PFSK-1 (cell line): ENCODE measurements around the gene SERP2.

Experiments used
- FOXP2 ChIP-seq: optimal IDR thresholded peaks from 2 replicates; pipeline ENCODE3; 2011; ENCODE audit warnings: borderline replicate concordance, control low read depth, inconsistent platforms; ENCODE audit not compliant: insufficient read depth; ENCODE audit errors: extremely low read length, extremely low read depth
- POLR2AphosphoS5 ChIP-seq: IDR thresholded peaks from 2 replicates; pipeline ENCODE4 v1.6.1; 2012; ENCODE audit warnings: low read depth, mild to moderate bottlenecking, control low read depth, low read length, moderate library complexity
- REST ChIP-seq, 2 experiments: IDR thresholded peaks; 2 replicates each; pipeline versions ENCODE4 v1.6.1 to v1.8.0; 2011 to 2012; ENCODE audit warnings: low read depth in 2 of 2, low read length in 2 of 2, control low read depth in 1 of 2, inconsistent platforms in 1 of 2, mild to moderate bottlenecking in 1 of 2, moderate library complexity in 1 of 2; ENCODE audit not compliant: insufficient read depth in 1 of 2
- SIN3A ChIP-seq: IDR thresholded peaks from 2 replicates; pipeline ENCODE4 v1.6.1; 2012; ENCODE audit warnings: mild to moderate bottlenecking, low read length, moderate library complexity, borderline replicate concordance; ENCODE audit not compliant: insufficient read depth
- TAF1 ChIP-seq: IDR thresholded peaks from 2 replicates; pipeline ENCODE4 v1.6.1; 2012; ENCODE audit warnings: low read length, control low read depth, borderline replicate concordance; ENCODE audit not compliant: insufficient read depth

Gene SERP2

GRCh38 chr13:44382635-44383145 lies 9.1 kb downstream of the SERP2 start:
- TF ChIP-seq REST (IDR thresholded peaks at IDR 0.05; ENCODE audit: insufficient read depth in 1 of 2, low read depth in 2 of 2, low read length in 2 of 2) (no peak), TAF1 (no peak), FOXP2 (no peak), SIN3A (no peak), POLR2AphosphoS5 (no peak)

DNA sequence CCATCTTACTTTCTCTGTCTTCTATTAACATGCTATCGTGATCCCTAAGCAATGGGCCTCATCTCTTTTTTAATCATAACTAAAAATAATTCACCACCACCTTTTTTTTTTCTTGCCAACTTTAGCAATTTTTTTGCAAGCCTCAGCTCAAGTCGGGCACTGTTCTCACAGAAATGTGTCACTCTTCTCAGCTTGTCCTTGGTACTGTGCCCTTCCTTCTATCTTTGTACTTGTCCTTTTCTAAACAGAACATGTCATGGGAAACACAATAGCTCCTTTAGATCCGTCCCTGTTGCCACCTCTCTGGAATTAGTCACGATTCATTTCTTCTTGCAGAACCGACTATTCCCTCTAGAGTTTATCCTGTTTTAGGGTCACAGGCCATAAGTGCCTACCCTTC lies 10.3 kb downstream of the SERP2 start:
- TF ChIP-seq POLR2AphosphoS5 (no peak), REST (IDR thresholded peaks at IDR 0.05; ENCODE audit: insufficient read depth in 1 of 2, low read depth in 2 of 2, low read length in 2 of 2) (no peak), SIN3A (no peak), TAF1 (no peak), FOXP2 (no peak)

DNA sequence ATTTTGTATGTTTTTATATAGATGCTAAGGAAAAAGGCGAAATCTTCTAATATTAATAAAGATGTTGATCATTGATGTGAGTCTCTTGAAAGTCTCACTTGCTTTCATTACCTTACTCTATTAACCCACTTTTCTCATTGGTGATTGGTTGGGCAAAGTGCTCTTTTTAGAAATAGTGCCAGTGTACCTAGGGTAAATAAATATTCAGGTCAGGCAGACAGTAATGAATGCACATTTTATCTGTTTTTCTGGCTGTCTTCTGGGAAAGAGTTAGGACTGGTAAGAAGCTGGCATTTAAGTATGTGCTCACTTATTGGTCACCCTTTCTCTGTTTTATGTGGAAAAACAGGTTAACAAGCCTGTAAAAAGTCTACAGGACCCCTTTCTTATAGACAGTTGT lies 11.2 kb downstream of the SERP2 start:
- no peak for TF ChIP-seq SIN3A
- no peak for TF ChIP-seq TAF1
- TF ChIP-seq REST (IDR thresholded peaks at IDR 0.05; ENCODE audit: insufficient read depth in 1 of 2, low read depth in 2 of 2, low read length in 2 of 2) = no peak
- no peak for TF ChIP-seq POLR2AphosphoS5
- TF ChIP-seq FOXP2 = no peak

DNA sequence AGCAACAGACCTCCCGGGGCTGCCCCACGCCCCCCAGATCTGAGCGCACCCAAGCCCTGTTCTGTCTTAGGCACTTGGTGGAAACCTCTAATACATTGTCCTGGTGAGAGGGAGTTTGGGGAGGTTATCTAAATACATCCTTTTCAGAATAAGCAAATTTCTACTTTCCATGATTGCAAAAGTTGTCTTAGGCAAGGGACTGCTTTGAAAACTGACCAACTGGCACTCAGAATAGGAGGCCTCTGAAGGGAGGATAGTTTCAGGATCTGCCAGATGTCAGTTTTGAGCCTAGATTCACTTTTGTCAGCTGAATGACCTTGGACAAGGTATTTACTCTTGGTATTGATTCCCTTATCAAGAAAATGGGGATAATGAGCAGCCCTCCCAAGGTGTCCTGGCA lies 11.8 kb downstream of the SERP2 start:
- no peak for TF ChIP-seq TAF1
- TF ChIP-seq SIN3A = no peak
- no peak for TF ChIP-seq POLR2AphosphoS5
- TF ChIP-seq FOXP2 = no peak
- TF ChIP-seq REST (IDR thresholded peaks at IDR 0.05; ENCODE audit: insufficient read depth in 1 of 2, low read depth in 2 of 2, low read length in 2 of 2) = no peak

DNA sequence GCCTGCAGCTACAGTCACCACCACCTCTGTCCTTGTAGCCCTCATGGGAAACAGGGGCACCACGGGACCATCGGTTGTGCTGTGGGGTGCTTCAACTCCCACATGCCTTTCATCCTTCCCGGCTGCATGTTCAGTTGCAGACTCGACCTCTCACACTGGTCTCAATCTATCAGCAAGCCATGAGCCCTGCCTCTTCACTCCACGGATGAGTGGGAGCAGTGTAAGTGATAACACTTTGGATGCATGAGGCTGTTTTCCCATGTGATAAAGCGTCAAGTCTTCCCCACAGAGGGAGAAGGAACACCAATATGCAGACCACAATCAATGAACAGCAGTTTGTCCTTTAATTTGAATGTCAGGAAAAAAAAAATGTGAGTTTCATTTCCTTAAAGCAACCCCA lies 12.2 kb downstream of the SERP2 start:
- no peak for TF ChIP-seq POLR2AphosphoS5
- TF ChIP-seq REST (IDR thresholded peaks at IDR 0.05; ENCODE audit: insufficient read depth in 1 of 2, low read depth in 2 of 2, low read length in 2 of 2) = no peak
- TF ChIP-seq FOXP2 = no peak
- no peak for TF ChIP-seq TAF1
- no peak for TF ChIP-seq SIN3A
